Measurements from ENCODE around the gene TAS1R1. TPM values are rescaled to one million over a fixed set of nuclear protein-coding genes. Genes with fewer than 3 reads are reported as not detected.

The TAS1R1 gene
- total RNA-seq, 1 donor from 2014 or later = not detected

DNA sequence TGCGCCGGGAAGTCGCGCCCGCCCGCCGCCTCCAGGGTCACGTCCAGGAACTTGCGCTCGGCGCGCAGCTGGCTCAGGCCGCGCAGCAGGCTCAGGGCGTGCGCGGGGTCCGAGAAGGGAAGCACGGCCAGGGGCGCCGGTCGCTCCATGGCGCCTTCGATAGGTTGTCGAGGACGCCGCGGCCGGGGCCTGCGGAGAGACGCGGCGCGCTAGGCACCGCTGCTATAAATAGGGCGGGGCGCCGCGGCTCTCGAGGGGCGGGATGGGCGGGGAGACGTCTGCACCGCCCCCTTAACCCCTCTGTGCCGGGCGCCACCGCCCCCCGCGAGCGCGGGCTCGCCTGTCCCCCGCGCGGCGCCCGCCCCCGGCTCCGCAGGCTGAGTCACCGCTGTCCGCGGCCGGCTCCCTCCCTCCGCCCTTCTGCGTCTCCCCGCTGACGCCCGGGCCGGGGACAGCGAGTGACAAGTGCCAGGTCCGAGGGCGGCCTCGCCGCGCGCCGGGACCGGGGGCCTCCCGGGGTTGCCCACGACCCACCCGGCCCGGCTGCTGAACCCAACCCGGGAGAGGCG lies 47.6 kb downstream of the TAS1R1 start, which contains the start of gene KLHL21:
KLHL21 (minus strand) TSS at position 201 of the 569 bp plus-strand sequence; CDS start at position 149, 52 bp downstream.
- H3K4me3 ChIP-seq (ENCODE audit: low read depth, low read length) = peak within 1 kb of the TSS; percentile 76
- TF ChIP-seq, protein P1, sequence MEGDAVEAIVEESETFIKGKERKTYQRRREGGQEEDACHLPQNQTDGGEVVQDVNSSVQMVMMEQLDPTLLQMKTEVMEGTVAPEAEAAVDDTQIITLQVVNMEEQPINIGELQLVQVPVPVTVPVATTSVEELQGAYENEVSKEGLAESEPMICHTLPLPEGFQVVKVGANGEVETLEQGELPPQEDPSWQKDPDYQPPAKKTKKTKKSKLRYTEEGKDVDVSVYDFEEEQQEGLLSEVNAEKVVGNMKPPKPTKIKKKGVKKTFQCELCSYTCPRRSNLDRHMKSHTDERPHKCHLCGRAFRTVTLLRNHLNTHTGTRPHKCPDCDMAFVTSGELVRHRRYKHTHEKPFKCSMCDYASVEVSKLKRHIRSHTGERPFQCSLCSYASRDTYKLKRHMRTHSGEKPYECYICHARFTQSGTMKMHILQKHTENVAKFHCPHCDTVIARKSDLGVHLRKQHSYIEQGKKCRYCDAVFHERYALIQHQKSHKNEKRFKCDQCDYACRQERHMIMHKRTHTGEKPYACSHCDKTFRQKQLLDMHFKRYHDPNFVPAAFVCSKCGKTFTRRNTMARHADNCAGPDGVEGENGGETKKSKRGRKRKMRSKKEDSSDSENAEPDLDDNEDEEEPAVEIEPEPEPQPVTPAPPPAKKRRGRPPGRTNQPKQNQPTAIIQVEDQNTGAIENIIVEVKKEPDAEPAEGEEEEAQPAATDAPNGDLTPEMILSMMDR (conservative IDR thresholded peaks at IDR 0.05; ENCODE audit: low read depth, low read length) = no peak
- no peak for DNase-seq (ENCODE audit: low read depth)

DNA sequence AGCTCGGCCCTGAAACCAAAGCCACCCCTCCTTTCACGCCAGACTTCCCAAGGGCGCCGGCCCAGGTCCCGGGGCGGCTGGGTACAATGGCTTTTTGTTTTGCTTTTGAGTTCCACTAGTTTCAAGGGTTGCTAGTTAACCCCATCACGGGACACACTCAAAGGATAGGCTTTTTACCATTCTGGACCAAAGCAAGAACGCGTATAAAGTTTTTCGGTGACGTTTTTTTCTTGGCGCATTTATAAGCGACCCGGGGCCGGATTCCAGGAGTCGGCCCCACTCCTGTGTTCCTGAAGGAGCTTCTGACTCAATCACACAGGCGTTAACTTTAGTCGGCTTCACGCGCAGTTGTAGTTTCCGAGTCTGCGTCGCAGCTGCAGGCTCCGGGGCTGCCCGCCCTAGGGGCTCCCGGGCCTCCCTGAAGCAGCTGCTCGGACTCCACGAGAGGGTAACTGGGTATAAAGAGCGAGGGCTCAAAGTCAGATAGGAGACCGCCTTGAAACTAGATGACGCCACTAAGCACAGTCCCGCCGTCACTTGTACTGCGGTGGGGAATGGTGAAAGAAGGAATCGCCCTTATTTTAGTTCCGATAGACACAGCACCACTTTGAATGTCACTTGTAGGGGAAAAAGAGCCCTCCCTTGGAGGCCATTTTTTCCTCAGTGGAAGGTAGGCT lies 48.3 kb downstream of the TAS1R1 start:
- DNase-seq (ENCODE audit: low read depth) = no peak
- TF ChIP-seq, protein P1 (conservative IDR thresholded peaks at IDR 0.05; ENCODE audit: low read depth, low read length) = no peak
- H3K4me3 ChIP-seq (ENCODE audit: low read depth, low read length) = peak overlapping the region; percentile 76

DNA sequence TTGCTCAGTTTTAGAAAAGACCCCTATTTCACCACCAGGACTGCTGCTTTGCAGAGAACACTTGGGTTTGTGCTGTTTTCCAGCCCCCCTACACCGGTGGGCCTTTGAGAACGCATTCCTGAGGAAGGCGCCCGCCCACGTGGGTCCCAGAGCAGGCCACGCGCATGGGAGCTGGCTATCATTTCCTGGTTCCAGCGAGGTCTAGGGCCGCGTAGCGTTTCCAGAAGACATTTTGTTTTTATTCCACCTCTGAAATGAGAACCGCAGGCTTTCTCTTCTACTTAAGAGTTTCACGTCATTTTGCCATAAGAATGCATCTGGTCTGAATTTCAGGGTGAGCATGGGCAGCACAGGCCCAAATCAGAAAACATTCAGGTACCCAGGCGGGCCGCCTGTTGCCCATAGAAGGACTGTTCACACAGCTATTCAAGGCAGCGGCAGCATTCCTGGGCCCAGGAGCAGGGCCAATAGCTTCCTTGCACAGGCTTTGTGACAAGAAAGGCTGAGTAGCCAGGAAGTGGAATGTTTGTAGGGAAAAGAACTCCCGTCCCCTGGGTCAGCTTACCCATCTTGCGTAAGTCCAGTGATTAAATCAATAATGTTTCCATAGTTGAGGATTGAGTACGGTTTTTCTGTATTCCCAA lies 48.9 kb downstream of the TAS1R1 start:
- TF ChIP-seq, protein P1 (conservative IDR thresholded peaks at IDR 0.05; ENCODE audit: low read depth, low read length) = no peak
- DNase-seq (ENCODE audit: low read depth) = no peak
- peak overlapping the region; percentile 76 for H3K4me3 ChIP-seq (ENCODE audit: low read depth, low read length)

DNA sequence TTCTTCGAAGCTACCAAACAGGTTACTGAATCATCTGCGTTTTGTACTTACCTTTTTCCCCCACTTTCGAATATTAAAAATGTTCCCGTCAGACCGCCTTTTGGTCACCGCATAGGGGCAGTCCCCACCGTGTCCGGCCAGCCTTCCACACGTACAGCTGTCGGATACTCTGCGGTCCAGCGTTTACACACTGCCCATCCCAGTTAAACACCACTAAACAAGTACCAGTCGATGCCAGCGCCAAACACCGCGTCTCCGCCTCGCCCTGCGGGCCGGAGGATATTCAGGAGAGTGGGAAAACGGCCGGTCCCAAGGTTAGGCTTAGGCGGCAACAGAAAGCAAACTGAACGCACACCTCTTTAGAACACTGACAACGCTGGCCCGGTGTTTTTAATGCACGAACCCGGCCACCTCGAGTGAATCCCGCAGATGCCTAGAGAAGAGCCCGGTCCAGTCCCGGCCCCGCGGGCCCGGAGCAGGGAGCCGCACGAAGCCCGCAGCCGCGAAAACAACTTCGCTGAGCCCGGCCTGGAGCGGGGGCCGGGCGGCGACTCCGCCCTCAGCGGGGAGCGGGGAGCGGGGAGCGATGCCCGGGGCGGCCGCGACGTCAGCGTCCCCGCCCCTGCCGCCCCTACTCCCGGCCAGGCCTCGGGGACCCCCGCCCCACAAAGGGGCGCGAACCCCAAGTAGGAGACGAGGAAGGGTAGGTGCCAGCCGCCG lies 57.7 kb downstream of the TAS1R1 start:
- DNase-seq (ENCODE audit: low read depth) = no peak
- TF ChIP-seq, protein P1 (conservative IDR thresholded peaks at IDR 0.05; ENCODE audit: low read depth, low read length) = no peak
- peak overlapping the region; percentile 84 for H3K4me3 ChIP-seq (ENCODE audit: low read depth, low read length)

DNA sequence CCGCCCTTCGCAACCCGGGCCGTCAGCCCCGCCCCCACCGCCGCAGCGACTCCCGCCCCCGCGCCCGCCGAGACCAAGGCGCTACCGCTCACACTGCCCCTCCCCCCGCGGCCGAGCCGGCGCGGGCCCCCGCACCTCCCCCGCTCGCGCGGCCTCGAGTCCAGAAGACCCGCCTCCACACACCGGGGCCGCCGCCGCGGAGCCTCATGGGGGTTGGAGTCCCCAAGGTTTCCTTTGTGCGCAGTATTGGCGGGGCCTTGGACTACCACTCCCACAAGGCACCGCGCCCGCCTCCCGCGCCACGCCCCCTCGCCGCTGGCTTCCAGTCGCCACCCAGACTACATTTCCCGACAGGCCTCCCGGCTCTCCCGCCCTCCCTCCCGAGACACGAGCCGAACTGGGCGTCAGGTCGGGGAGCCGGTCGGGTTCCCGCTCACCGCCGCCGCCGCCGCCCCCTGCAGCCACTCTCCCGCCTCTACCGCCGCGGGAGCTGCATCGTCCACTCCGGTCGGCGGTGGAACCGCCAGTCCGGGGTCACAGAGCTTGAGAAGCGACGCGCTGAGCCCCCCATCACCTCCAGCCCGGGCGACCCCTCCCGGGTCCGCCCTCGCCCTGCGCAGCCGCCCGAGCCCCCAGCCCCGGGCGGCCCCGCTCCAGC lies 58.4 kb downstream of the TAS1R1 start, which contains the start of gene PHF13:
PHF13 (plus strand) TSS at position 371 of the 658 bp plus-strand sequence. CDS start 336 bp downstream, outside the sequence.
- TF ChIP-seq, protein P1 (conservative IDR thresholded peaks at IDR 0.05; ENCODE audit: low read depth, low read length) = no peak
- peak; percentile 79 for DNase-seq (ENCODE audit: low read depth)
- H3K4me3 ChIP-seq (ENCODE audit: low read depth, low read length) = peak within 1 kb of the TSS; percentile 84

All from epithelial cell of proximal tubule (primary cell).